ENCODE results near the gene CD40. TPM values are rescaled to one million over a fixed set of nuclear protein-coding genes. Genes with fewer than 3 reads are reported as not detected.

CD40 gene
- total RNA-seq, 1 donor: 0.45 TPM

DNA sequence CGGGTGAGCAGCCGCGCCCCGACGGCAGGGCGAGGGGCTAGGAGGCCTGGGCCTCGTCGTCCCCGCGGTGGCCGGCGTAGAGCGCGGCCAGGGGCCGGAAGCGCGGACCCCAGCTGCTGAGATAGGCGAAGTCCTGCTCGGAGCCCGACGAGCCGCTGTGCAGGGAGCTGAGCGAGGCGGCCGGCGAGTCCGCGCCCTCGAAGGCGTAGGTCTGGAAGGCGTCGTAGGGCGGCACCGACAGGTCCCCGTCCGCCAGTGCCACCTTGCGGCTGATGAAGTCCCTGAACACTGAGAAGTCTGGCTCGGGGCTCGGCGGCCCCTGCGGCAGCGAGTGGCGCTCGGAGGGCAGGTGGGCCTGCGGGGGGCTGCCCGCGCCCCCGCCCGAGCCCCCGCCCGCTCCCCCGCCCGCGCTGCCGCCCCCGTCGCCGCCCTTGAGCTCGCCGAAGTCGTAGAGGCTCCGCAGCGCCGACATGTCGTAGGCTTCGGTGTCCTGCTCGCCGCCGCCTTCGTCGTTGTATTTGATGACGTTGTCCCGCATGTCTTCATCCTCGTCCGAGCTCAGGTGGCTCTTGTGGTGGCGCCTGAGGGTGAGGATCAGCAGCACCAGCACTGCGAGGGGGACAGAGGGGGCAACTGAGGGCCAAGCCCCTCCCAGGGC lies 56.5 kb downstream of the CD40 start:
- peak; percentile 67 for TF ChIP-seq CTCF (IDR thresholded peaks at IDR 0.05; ENCODE audit: insufficient read depth, low read length)
- no peak overlapping the region for H3K4me3 ChIP-seq (ENCODE audit: low read depth, low read length)
- peak; percentile 48 for DNase-seq (ENCODE audit: low read depth)

- no peak overlapping the region for H3K4me3 ChIP-seq (ENCODE audit: low read depth, low read length)
- no peak for DNase-seq (ENCODE audit: low read depth)
- no peak for TF ChIP-seq CTCF (IDR thresholded peaks at IDR 0.05; ENCODE audit: insufficient read depth, low read length)
Observed at GRCh38 chr20:46175127-46175494, 57.0 kb downstream of the CD40 start.

GRCh38 chr20:46176739-46177378 lies 58.7 kb downstream of the CD40 start:
- TF ChIP-seq CTCF (IDR thresholded peaks at IDR 0.05; ENCODE audit: insufficient read depth, low read length): no peak

DNA sequence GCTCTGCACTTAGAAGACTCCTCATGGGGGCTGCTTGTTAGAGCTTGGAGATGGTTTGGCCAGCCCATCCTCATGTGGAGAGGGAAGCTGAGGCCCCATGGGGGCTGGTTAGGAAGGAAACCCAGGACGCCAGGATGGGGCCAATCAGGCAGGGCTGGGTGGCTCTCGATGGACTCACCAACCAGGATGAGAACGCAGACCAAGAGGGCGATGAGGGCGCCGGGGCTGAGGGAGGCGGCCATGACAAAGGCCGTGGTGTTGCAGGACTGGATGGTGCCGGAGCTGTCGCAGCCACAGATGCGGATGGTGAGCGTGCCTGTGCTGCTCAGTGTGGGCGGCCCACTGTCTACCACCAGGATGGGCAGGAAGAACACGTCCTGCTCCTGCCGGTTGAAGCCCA lies 59.7 kb downstream of the CD40 start:
- no peak for TF ChIP-seq CTCF (IDR thresholded peaks at IDR 0.05; ENCODE audit: insufficient read depth, low read length)
- no peak for DNase-seq (ENCODE audit: low read depth)
- H3K4me3 ChIP-seq (ENCODE audit: low read depth, low read length): no peak overlapping the region

More at GRCh38 chr20:46176739-46177378, 58.7 kb downstream of the CD40 start:
- no peak for DNase-seq (ENCODE audit: low read depth)
- H3K4me3 ChIP-seq (ENCODE audit: low read depth, low read length): no peak overlapping the region

DNA sequence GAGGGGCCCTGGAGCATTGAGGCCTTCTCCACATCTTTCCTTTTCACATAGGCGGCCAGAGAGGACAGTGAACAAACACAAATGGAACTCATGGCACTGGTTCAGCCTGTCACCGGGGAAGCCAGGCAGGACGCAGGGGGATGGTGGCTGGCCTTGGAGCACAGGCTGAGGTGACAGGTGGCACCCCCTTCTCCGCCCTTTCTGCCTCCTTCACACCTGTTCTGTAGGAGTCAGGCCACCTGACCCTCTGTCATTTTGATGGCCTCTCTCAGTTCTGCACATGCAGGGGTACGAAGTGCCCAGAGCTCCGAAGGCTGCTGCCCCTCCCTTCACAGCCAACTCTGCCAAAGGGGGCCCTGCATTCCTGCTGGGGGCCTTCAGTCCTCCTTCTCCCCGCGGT lies 60.8 kb downstream of the CD40 start:
- DNase-seq (ENCODE audit: low read depth): no peak
- TF ChIP-seq CTCF (IDR thresholded peaks at IDR 0.05; ENCODE audit: insufficient read depth, low read length): no peak
- H3K4me3 ChIP-seq (ENCODE audit: low read depth, low read length): no peak overlapping the region

Other genes starting within 250 kb of the CD40 start
- 4.0 and 15.1 TPM in 2 replicates for gene ZSWIM1, start 237.1 kb upstream of the CD40 start, total RNA-seq (ENCODE audit: low replicate concordance)
- gene SPATA25, start 230.7 kb upstream of the CD40 start, total RNA-seq (ENCODE audit: low replicate concordance): 2.1 and 9.6 TPM in 2 replicates
- gene NEURL2, start 227.1 kb upstream of the CD40 start, total RNA-seq (ENCODE audit: low replicate concordance): 6.8 and 7.0 TPM in 2 replicates
- gene CTSA, start 227.0 kb upstream of the CD40 start, total RNA-seq (ENCODE audit: low replicate concordance): 56.2 and 166 TPM in 2 replicates
- 66.9 and 107 TPM in 2 replicates for gene PLTP, start 206.2 kb upstream of the CD40 start, total RNA-seq (ENCODE audit: low replicate concordance)
- 12.1 and 15.9 TPM in 2 replicates for gene PCIF1, start 183.6 kb upstream of the CD40 start, total RNA-seq (ENCODE audit: low replicate concordance)
- gene ZNF335, start 146.1 kb upstream of the CD40 start, total RNA-seq (ENCODE audit: low replicate concordance): 18.2 and 20.9 TPM in 2 replicates
- gene MMP9, start 109.4 kb upstream of the CD40 start, total RNA-seq (ENCODE audit: low replicate concordance): not detected in 2 replicates
- gene SLC12A5, start 89.1 kb upstream of the CD40 start, total RNA-seq (ENCODE audit: low replicate concordance): not detected in 2 replicates
- gene NCOA5, start 28.4 kb upstream of the CD40 start, total RNA-seq (ENCODE audit: low replicate concordance): 11.9 and 24.0 TPM in 2 replicates
- not detected in 2 replicates for gene CDH22, start 190.2 kb downstream of the CD40 start, total RNA-seq (ENCODE audit: low replicate concordance)